HG03558 (cell line): ENCODE data around the gene ONECUT2.

Experiments used
- ATAC-seq: cut with Tn5 transposase; IDR thresholded peaks from one replicate; pipeline ENCODE4 v1.9.1; 2021; ENCODE audit warnings: moderate number of reproducible peaks; ENCODE audit not compliant: unreplicated experiment; ENCODE audit errors: extremely low read depth

ONECUT2 gene

DNA sequence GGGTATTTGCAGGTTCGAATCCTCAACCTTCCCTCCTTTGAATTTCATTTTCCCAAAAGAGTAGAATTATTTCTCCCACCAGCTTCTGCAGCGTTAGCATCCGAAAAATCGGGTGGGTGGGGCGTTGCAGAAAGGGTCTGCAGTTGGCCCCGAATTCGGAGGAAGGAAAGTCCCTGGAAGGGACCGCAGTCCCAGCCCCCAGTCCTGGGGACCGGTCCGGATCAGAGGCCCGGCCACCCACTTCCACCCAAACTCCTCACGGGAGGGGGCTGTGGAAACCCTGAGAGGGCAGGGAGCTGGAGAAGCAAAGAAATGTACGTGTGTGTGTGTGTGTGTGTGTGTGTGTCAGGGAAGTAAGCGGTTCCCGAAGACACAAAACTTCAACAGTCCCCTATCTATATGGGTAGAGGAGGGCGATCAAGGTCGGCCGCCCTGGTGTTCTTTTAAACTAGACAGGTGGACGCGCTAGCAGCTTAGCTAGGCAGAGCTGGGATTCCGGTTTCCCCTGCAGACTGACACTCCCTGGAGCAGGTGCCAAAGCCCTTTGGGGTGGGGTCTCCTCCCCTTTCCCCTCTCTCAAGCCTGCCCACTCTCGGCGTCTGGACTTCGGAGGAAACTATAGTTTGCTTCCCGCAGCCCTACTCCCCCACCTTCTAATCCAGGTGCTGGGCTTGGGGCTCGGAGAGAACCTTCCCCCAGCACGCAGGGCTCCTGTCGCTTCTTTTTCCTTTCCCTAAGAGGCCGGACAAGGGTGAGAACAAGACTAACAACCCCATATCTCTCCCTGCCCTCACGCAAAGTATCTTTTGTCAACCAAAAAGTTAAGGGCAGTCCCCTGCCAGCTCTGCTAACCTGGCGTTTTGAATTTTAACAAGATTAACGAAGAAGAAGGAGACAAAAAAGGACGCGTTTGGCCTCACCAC, 4.8 kb upstream of the ONECUT2 start:
- ATAC-seq, result no peak

DNA sequence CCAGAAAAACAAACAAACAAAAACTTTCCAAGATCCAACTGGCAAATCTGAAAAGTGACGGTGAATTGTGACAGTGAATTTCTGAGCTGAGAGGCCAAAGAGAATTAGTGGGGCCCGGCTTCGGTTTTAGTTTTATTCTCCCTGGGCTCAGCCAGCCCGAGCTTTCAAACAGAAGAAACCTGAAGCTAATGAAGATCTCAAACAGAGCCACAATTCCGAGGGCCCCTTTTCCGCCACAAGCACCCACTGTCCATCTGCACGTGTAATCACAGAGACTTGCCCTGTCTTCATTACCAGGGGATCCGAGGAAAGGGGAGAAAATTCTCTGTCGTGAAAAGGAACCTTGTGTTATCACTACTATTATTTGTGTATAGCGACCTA, 4.2 kb upstream of the ONECUT2 start:
- ATAC-seq, result no peak

DNA sequence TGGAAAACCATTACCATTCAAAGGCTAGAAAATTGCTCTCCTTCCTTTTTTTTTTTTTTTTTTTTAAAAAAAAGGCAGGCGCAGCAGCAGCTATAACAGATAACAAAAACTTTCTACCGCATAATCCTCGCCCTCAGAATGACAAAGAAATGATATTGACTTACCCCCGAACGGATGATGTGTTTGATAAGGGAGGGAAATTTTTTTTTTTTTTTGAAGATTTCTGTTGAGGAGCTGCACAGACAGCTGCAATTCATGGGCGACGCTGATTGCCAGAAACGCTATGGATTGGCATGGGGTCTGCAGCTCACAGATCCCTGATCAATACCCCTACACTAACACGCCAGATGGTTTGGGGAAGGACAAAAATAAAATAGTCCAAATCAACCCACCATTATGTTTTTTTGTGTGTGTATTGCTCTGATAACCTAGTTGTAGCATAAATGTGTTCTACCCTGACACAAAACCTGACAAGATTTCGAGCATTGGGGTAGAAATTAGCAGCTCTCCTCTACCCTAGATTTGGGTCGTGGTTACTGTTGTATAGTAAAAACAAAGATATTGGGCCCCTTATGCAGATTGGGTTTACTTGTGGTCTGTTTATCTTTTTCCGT, 3.6 kb upstream of the ONECUT2 start:
- ATAC-seq, result no peak

DNA sequence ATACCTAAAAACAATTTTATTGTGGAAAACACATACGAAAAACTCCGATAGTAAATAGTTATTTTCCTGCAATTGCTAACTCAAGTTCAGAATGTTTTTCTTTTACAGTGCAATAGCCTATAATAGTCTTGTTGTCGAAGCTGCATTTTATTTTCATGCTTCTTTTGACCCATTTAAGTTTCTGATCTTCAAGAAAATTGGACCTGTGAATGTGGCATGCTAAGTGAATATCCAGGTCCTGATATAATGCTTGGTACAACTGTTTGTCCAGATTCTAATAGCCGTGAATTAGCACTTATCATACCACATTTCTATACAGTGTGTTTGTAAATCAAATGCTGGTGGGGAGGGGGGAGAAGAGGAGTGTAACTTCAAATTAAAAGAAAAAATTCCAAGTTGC, 3.0 kb upstream of the ONECUT2 start:
- no peak for ATAC-seq

DNA sequence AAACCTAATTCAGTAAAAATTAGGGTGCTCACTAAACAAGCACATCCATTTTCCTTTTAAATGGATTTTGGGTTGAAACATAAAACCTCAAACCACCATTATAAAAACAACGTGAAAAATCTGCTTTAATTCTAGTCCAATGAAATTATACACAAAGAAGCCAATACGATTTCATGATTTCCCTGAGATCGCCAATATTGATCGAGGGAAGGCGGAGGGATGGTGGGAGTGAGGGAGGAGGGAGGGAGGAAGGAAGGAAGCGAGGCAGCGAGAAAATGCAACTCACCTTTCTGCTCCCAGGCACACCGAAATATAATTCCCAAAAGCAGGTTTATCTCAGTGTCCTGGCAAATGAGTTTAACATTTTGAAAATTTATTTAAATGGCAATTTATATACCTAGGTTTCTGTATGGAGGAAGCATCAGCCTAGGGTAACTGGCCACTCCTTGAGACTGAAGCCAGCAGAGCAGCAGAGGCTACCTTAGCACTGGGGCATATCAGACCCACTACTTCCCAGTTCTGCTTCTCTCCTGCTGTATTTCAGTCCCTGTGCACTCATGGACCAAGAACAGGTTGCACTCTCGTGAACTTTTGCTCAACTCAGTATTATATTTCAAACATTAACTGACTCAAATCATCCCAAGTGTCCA, 2.3 kb upstream of the ONECUT2 start:
- ATAC-seq, result no peak

DNA sequence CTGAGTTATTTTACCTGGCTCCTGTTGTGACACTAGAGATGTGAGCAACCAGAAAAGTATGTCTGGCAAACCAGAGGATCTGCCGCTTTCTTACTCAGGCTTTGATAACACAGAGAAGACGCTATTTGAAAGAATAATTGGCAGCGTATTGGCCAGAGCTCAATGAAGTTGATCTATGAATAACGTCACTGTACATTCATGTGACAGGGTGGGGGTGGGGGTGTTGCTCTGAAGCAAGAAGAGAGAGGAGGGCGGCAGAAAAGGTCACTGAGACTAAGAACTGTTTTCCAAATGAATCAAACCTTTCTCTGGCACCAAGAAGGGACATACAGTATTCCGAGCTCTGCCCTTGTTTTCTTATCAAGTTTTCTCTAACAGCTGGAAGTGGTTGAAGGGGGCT, 1.7 kb upstream of the ONECUT2 start:
- ATAC-seq, result no peak

DNA sequence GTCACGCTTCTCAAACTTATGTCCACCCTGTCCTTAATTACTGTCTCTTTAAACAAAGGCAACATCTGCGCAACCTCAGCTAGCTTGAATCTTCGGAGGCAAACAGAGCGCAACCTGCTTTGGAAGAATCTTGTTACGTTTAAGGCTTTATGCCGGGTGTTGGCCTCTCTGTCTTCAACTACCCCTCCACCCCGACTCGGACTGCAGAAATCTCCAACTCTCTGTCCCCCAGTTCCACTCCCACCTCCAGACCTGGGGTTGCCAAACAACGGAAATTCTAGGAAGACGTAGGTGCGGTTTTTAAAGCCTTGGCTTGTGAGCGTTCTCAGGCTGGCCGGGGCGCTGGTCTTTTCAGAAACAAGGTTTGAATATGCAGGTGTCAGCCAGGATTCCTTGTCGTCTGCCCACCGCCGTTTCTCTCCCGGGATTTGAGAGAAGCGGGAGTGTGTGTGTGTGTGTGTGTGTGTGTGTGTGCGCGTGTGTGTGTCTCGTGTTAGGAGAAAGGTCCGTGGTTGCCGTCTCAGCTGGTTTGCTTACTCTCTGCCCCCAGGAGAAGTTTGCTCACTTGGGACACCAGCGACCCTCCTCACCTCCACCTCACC, 1.1 kb upstream of the ONECUT2 start:
- no peak for ATAC-seq

DNA sequence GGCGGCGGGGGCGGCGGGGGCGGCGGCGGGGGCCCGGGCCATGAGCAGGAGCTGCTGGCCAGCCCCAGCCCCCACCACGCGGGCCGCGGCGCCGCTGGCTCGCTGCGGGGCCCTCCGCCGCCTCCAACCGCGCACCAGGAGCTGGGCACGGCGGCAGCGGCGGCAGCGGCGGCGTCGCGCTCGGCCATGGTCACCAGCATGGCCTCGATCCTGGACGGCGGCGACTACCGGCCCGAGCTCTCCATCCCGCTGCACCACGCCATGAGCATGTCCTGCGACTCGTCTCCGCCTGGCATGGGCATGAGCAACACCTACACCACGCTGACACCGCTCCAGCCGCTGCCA, 644 bp downstream of the ONECUT2 start:
- no peak for ATAC-seq

DNA sequence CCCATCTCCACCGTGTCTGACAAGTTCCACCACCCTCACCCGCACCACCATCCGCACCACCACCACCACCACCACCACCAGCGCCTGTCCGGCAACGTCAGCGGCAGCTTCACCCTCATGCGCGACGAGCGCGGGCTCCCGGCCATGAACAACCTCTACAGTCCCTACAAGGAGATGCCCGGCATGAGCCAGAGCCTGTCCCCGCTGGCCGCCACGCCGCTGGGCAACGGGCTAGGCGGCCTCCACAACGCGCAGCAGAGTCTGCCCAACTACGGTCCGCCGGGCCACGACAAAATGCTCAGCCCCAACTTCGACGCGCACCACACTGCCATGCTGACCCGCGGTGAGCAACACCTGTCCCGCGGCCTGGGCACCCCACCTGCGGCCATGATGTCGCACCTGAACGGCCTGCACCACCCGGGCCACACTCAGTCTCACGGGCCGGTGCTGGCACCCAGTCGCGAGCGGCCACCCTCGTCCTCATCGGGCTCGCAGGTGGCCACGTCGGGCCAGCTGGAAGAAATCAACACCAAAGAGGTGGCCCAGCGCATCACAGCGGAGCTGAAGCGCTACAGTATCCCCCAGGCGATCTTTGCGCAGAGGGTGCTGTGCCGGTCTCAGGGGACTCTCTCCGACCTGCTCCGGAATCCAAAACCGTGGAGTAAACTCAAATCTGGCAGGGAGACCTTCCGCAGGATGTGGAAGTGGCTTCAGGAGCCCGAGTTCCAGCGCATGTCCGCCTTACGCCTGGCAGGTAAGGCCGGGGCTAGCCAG, 1.2 kb downstream of the ONECUT2 start:
- ATAC-seq, result no peak

DNA sequence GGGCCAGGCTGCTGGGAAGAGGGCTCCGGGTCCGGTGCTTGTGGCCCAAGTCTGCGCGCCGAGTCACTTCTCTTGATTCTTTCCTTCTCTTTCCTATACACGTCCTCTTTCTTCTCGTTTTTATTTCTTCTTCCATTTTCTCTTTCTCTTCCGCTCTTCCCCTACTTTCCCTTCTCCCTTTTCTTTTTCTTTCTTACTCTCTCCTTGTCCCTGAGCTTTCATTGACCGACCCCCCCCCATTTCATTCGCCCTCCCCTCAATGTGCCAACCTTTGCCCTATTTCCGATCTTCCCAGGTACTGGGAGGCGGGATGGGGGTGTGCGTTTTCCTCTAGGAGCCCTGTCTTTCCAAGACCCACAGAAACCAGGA, 1.8 kb downstream of the ONECUT2 start:
- no peak for ATAC-seq

DNA sequence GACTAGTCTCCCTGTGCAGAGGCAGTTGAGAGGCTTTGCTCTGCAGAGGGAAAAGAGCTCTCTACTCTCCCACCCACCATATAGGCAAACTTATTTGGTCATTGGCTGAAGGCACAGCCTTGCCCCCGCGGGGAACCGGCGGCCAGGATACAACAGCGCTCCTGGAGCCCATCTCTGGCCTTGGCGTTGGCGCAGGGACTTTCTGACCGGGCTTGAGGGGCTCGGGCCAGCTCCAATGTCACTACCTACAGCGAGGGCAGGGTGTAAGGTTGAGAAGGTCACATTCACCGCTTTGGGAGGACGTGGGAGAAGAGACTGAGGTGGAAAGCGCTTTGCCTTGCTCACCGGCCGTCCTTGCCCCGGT, 2.2 kb downstream of the ONECUT2 start:
- ATAC-seq, result no peak

DNA sequence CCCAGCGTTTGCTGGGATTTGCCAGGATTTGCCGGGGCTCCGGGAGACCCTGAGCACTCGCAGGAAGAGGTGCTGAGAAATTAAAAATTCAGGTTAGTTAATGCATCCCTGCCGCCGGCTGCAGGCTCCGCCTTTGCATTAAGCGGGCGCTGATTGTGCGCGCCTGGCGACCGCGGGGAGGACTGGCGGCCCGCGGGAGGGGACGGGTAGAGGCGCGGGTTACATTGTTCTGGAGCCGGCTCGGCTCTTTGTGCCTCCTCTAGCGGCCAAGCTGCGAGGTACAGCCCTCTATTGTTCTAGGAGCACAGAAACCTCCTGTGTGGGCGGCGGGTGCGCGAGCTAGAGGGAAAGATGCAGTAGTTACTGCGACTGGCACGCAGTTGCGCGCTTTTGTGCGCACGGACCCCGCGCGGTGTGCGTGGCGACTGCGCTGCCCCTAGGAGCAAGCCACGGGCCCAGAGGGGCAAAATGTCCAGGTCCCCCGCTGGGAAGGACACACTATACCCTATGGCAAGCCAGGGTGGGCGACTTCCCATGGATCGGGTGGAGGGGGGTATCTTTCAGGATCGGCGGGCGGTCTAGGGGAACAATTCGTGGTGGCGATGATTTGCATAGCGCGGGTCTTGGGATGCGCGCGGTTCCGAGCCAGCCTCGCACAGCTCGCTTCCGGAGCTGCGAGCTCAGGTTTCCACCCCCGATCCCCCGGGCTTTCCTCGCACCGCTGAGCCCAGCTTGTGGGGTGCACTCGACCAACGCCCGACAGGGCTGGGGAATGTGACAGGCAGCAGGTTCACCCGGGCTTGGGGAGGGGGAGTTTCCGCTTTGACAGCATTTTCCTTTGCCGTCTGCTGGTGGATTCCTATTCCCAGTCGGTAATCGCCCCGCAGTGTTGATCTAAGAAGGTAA, 2.8 kb downstream of the ONECUT2 start:
- no peak for ATAC-seq

DNA sequence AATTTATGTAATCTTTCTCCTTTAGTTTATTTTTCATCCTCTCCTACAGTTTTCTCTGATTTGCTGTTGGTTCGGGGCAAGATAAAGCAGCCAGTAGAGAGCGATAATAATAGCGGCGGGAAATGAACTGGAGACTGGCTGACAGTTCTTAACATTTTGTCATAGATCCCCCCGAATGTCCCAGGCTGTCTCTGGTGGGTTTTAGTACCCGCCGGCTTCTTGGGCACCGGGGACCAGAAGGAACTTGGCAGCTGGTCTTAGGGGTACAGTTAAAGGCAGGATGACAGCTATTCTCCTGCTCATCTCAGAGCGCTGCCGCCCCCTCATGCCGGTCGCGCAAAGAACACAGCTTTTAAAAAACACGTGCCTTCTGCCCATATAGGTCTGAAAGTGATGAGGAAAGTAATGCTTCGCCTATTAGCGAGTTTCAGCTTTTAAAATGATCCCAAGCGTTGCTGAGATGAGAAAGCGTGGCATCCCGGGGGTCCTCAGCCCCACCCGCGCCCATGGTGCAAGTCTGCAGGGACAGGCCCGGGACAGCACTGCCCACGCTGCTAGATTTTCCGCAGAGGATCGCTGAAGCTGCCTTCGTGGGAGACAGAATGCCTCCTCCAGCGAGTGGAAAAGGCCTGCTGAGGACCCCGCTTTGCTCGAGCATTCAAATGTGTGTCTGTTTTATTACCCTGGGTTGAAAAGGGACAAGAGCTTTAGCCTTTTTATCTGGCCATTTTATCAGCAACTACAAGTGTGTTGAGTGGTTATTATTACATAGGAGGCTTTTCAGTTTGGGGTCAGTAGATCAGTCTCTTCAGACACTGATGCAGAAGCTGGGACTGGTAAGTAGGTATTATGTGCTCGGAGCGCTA, 3.8 kb downstream of the ONECUT2 start:
- no peak for ATAC-seq

DNA sequence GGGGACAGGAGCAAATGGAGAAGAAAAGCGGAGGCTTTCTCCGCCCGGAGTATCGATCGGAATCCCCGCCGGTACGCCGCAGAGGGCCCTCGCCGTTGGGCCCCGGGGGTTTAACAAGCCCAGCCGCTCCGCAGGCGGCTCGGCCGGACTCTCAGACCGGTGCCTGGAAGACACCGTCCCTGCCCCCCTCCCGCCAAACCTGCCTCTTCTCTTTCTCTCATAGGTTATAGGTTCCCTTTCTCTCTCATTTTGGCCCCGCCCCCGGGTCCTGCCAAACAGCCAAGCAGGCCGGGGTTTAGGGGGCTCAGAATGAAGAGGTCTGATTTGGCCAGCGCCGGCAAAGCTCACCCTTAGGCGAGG, 4.4 kb downstream of the ONECUT2 start:
- ATAC-seq, result no peak

DNA sequence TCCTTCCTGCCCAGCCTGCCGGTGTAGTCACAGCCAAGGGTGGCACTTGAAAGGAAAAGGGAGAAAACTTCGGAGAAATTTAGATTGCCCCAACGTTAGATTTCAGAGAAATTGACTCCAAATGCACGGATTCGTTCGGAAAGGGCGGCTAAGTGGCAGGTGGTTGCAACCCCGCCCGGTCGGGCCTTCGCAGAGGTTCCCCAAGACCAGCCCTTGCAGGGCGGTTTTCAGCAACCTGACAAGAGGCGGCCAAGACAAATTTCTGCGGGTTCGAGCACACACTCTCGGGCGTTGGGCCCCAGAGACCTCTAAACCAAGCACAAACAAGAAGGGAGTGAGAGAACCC, 4.8 kb downstream of the ONECUT2 start:
- no peak for ATAC-seq

DNA sequence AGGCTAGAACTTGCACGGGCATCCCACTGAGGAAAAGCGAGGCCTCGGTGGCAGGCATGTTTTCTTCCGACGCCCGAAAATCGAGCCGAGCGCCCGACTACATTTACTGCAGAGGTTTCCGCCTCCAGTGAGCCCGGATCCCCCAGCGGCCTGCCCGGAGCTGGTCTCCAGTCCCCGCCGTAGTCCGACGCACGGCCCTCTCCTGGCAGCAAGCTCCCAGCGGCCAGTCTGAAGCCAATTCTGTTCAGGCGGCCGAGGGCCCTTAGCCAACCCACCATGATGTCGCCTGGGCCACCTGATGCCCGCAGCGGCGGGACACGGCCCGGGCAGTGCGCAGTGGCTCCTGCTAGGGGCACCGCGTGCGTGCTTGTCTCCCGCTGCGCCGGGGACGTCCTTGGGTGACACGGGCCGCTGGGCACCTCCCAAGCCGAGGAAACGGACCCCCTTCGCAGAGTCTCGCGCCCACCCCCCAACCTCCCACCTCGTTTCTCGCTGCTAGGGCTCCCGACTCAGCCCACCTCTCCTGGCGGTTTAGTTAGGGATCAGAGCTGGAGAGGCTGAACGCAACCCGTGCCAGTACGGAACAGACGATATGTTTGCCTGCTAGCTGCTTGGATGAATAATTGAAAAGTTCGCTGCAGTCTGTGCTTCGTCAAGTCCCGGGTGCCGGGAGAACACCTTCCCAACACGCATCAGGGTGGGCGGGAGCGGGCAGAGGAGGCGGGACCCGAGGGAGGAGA, 5.3 kb downstream of the ONECUT2 start:
- ATAC-seq, result no peak

DNA sequence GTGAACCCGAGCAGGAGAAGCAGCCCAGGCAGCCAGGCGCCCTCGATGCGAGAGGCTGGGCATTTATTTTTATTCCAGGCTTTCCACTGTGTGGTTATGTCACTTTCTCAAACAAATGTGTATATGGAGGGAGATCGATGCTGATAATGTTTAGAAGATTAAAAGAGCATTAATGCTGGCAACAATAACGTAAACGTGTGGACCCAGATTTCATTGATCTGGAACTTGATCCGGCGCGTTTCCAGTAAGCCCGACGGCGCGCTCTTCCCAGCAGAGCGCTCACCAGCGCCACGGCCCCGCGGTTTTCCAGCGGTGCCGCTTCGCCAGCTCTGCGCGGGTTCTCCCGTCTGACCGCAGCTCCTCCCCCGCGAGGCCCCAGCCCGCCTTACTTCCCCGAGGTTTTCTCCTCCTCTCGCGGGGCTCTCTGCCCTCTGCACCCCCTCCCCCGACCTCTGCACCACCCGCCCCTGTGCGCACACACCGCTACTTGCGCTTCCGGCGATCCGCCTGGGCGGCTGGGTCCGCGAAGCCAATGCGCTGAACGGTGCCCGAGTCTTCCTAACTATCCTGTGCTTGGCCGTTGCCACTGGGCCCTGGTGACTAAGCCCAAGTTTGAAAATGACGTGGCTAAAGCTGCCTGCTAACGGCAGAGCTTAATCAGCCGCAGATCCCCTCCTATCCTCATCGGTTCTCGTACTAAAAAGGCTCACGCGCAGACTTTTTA, 6.1 kb downstream of the ONECUT2 start:
- ATAC-seq, result no peak

DNA sequence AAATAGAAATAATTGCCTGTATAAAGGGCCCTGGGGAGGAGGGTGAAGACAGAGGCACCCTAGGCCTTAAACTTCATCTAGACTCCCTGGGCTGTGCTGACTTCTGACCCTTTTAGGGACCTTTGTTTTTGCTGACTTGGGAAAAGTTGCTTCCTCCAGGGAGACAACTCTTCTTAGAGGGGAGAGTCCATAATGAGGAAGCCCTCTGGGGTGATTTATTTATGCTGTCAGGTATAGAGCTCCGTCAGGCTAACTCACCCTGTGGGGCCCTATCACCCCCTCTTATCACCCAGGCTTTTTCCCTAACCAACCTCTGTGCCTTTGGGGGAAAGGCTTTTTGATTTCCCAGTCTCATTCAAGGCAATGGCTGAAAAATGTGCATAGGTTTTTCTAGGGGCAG, 8.1 kb downstream of the ONECUT2 start:
- ATAC-seq, result no peak
